ENCODE measurements around the gene PSIP1. TPM values are rescaled to one million over a fixed set of nuclear protein-coding genes. Genes with fewer than 3 reads are reported as not detected.
A peak's percentile ranks its signal among the peaks of the same experiment; 100 is the strongest.

The PSIP1 gene
- 10 to 100 TPM; 16.5 to 29.1 (median 21.9) TPM for total RNA-seq
- polyA plus RNA-seq, result 10 to 100 TPM; 15.9 to 18.4 TPM
- long read RNA-seq, donor 1, transcript PSIP1-203 (16 exons, 3,391 nt), result minor isoform, 8 of 44 reads
- long read RNA-seq, donor 1, transcript PSIP1-204 (16 exons, 3,364 nt), result major isoform, 9 of 44 reads
- long read RNA-seq, donor 1, partial matches to known transcripts, result 19 of 44 reads
- long read RNA-seq, donor 1, other reads (novel, unspliced or antisense), result 5 of 44 reads
- long read RNA-seq, donor 2, partial matches to known transcripts, result 8 of 9 reads
- long read RNA-seq, donor 2, other reads (novel, unspliced or antisense), result 1 of 9 reads
- long read RNA-seq, donor 3, transcript PSIP1-204 (16 exons, 3,364 nt), result major isoform, 7 of 23 reads
- long read RNA-seq, donor 3, partial matches to known transcripts, result 9 of 23 reads
- long read RNA-seq, donor 3, other reads (novel, unspliced or antisense), result 0 of 23 reads

DNA sequence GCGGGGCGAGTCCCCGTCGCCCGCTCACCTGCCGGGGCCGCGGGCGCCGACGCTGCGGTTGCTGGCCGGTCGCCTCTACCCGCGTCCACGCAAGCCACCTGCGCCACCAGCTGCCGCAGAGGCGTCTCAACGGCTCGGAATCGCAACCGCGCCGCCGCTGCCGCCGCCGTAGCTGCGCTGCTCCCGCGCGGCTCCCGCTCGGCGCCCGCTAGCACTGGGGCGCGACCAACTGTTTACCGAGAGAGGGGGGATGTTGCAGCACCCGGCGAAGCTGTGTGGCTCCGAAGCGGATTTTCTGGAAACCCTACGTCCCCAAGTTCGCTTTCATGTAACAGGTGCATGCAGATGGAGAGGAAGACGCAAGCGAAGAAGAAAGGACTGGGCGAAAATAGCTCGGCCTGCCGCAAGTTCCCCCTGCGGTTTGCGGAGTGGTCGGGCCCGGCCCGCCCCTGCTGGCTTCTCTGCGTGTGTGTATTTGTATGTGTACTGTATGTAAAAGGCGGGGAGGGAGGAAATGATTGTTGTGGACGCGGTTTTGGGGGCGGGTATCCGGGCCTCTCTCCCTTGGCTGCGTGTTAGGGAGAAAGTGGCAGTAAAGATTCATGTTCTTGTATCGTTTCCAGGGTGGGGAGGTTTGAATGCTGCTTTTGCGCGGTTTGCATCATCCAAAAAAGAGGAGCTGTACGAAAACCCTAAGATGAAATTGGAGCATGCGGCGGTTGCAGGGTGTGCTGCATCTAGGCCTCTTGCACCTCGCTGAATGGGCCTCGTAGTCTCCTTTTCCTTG lies at the start of gene PSIP1:
PSIP1 (minus strand) TSS at position 182 of the 787 bp plus-strand sequence. CDS start 782 bp downstream, outside the sequence.
- H3K4me3 ChIP-seq, result peak within 1 kb of the TSS; percentile 80 to 99 (median 92)
- peaks cover 0 to 27% (median 18%) of the 10 kb centered on the region in 9 donors for H3K36me3 ChIP-seq
- DNase-seq (peak; percentile 75 to 88 (median 77)), ATAC-seq (peak; percentile 87 to 96 (median 94))
- peak in 1 of 2 donors; percentile 65 for TF ChIP-seq POLR2A (IDR thresholded peaks at IDR 0.05)
- TF ChIP-seq, protein P1, sequence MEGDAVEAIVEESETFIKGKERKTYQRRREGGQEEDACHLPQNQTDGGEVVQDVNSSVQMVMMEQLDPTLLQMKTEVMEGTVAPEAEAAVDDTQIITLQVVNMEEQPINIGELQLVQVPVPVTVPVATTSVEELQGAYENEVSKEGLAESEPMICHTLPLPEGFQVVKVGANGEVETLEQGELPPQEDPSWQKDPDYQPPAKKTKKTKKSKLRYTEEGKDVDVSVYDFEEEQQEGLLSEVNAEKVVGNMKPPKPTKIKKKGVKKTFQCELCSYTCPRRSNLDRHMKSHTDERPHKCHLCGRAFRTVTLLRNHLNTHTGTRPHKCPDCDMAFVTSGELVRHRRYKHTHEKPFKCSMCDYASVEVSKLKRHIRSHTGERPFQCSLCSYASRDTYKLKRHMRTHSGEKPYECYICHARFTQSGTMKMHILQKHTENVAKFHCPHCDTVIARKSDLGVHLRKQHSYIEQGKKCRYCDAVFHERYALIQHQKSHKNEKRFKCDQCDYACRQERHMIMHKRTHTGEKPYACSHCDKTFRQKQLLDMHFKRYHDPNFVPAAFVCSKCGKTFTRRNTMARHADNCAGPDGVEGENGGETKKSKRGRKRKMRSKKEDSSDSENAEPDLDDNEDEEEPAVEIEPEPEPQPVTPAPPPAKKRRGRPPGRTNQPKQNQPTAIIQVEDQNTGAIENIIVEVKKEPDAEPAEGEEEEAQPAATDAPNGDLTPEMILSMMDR (IDR thresholded peaks at IDR 0.05), result peak in 7 of 12 donors; percentile 3 to 20 (median 9)
- intact Hi-C loops (cut with DNase I), result loop anchor here in 6 of 10 donors (1.0 to 10.0 kb wide), 4 partner anchors 40 to 86 kb away; partner anchors contain the start of genes CCDC171 (in 4 of the 6) and SNAPC3 (in 1 of the 6)
- peak within 1 kb of the TSS; percentile 81 to 98 (median 92) for H3K27ac ChIP-seq
- no peaks in the 10 kb centered on the region for H3K9me3 ChIP-seq
- H3K4me1 ChIP-seq, result peaks cover 0 to 33% (median 18%) of the 10 kb centered on the region in 12 donors
- no peaks in the 10 kb centered on the region for H3K27me3 ChIP-seq
- WGBS, 4 donors, result 0 to 1% (median 0%) methylated on average over 34 to 72 of the region's 72 CpGs

DNA sequence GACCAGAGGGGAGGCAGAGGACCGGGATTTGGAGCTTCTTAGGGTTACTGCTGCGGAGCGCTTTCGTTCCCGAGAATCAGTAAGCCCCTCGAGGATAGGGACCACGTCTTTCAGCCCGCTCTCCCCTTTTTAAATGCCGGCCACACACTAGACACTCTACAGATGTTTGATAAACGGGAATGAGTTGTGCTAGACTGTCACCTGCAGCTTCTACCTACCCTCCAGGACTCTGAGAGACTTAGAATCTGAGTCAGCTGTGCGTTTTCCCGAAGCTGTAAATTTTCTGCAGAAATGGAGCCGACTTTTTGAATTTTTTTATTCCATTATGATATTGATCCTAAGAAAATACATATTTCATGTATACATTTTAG lies 42.7 kb upstream of the PSIP1 start:
- DNase-seq, result no peak
- no peaks in the 10 kb centered on the region for H3K36me3 ChIP-seq
- intact Hi-C loops (cut with DNase I), result loop anchor here in 7 of 10 donors (2.0 to 10.0 kb wide), 6 partner anchors 41 to 131 kb away; partner anchors contain the start of genes PSIP1 (in 4 of the 7) and SNAPC3 (in 2 of the 7)
- peak overlapping the region in 7 of 12 donors; percentile 76 to 91 (median 85) for H3K27ac ChIP-seq
- H3K9me3 ChIP-seq, result no peaks in the 10 kb centered on the region
- H3K4me3 ChIP-seq, result peak overlapping the region; percentile 18 to 94 (median 78)
- H3K4me1 ChIP-seq, result peaks cover 0 to 10% (median 4%) of the 10 kb centered on the region in 12 donors
- H3K27me3 ChIP-seq, result no peaks in the 10 kb centered on the region
- 1 to 9% (median 2%) methylated on average over 12 to 13 of the region's 13 CpGs for WGBS, 4 donors
- TF ChIP-seq, protein P1 (IDR thresholded peaks at IDR 0.05), result no peak
- TF ChIP-seq POLR2A (IDR thresholded peaks at IDR 0.05), result no peak
- no peak for ATAC-seq

DNA sequence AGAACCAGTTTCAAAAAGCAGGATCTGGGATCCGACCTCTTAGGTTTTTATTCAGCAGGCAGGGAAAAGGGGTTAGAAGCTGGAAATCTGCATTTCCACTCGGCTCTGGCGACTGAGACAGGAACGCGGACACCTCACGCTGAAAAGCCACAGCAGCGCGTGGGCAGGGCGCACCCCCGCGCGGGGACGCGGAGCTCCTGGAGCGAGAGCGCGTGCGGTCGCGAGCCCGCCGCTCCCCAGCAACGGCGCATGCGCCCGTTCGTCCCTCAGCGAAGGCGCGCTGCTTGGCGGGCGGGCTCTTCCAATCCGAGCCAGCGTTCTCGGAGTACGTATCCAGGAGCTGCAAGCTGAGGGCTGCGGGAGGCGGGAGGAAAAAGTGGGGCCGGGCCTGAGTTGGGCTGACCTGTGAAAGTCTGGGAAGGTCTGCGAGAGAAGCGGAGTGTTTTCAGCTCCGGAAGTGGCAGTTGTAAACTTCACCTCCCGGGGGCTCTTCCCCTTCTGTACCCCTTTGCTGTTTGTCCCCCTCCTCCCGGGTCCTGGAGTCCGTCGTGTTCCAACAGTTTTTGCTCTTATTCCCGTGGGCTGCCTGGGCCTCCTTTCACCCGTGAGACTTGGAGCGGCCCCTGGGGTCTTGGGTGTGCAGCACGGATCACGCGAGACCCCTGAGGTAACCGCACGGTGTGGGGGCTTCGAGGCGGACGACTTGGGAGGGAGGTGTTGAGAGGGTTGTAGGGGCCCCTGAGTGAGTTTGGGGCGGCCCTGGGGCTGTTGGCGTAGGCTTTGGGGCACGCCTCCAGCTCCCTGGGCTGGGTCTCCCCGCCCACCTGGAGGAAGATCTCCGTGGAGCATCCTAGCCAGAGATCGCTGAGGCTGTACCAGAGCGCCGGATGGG lies 42.1 kb upstream of the PSIP1 start, which contains the start of gene CCDC171:
CCDC171 (plus strand) TSS at position 408 of the 892 bp plus-strand sequence. CDS start 11,046 bp downstream, outside the sequence.
- Histone ChIP-seq H3K9me3 (no peaks in the 10 kb centered on the region), H3K27me3 (no peaks in the 10 kb centered on the region), H3K36me3 (no peaks in the 10 kb centered on the region), H3K27ac (peak within 1 kb of the TSS; percentile 59 to 91 (median 82)), H3K4me3 (peak within 1 kb of the TSS; percentile 54 to 94 (median 80)), H3K4me1 (peaks cover 0 to 10% (median 4%) of the 10 kb centered on the region in 12 donors)
- WGBS, 4 donors, result 0 to 1% (median 1%) methylated on average over 54 to 65 of the region's 65 CpGs
- DNase-seq (peak; percentile 93 to 95 (median 95)), ATAC-seq (peak; percentile 96 to 99 (median 98))
- intact Hi-C loops (cut with DNase I), result loop anchor here in 7 of 10 donors (2.0 to 10.0 kb wide), 6 partner anchors 41 to 131 kb away; partner anchors contain the start of genes PSIP1 (in 4 of the 7) and SNAPC3 (in 2 of the 7)
- TF ChIP-seq, protein P1 (IDR thresholded peaks at IDR 0.05), result peak in 1 of 12 donors; percentile 7
- TF ChIP-seq POLR2A (IDR thresholded peaks at IDR 0.05), result peak in 1 of 2 donors; percentile 62
